ENCODE results near the gene KCNQ1.

GRCh38 chr11:2887515-2888195 lies 442.8 kb downstream of the KCNQ1 start:
- TF ChIP-seq ATF3 (IDR thresholded peaks at IDR 0.05) (no peak), JUND (IDR thresholded peaks at IDR 0.05) (no peak), POLR2AphosphoS5 (IDR thresholded peaks at IDR 0.05; ENCODE audit: low read depth, low read length) (no peak), RAD21 (IDR thresholded peaks at IDR 0.05; ENCODE audit: low read depth) (no peak), EZH2 (IDR thresholded peaks at IDR 0.05) (no peak), FOSL1 (IDR thresholded peaks at IDR 0.05; ENCODE audit: low read depth) (no peak), TCF7L2 (IDR thresholded peaks at IDR 0.05; ENCODE audit: borderline replicate concordance, extremely low read depth, insufficient read depth, insufficient read length) (no peak), SIN3A (IDR thresholded peaks at IDR 0.05; ENCODE audit: low read depth) (no peak)
- TF ChIP-seq, protein P1, sequence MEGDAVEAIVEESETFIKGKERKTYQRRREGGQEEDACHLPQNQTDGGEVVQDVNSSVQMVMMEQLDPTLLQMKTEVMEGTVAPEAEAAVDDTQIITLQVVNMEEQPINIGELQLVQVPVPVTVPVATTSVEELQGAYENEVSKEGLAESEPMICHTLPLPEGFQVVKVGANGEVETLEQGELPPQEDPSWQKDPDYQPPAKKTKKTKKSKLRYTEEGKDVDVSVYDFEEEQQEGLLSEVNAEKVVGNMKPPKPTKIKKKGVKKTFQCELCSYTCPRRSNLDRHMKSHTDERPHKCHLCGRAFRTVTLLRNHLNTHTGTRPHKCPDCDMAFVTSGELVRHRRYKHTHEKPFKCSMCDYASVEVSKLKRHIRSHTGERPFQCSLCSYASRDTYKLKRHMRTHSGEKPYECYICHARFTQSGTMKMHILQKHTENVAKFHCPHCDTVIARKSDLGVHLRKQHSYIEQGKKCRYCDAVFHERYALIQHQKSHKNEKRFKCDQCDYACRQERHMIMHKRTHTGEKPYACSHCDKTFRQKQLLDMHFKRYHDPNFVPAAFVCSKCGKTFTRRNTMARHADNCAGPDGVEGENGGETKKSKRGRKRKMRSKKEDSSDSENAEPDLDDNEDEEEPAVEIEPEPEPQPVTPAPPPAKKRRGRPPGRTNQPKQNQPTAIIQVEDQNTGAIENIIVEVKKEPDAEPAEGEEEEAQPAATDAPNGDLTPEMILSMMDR (IDR thresholded peaks at IDR 0.05 in 2 of 3, conservative IDR thresholded peaks at IDR 0.05 in 1 of 3; ENCODE audit: borderline replicate concordance in 1 of 3, insufficient read depth in 1 of 3, low read depth in 2 of 3, low read length in 2 of 3): no peak
